HUDEP-2 (cell line): ENCODE measurements around the gene POLG.
A peak's percentile ranks its signal among the peaks of the same experiment; 100 is the strongest.

Source experiments
- DNase-seq, 76 experiments: peaks; one replicate each; lab custom pipeline; 2025; ENCODE audit not compliant: unreplicated experiment in 76 of 76; lab: John Stamatoyannopoulos, UW

The POLG gene

DNA sequence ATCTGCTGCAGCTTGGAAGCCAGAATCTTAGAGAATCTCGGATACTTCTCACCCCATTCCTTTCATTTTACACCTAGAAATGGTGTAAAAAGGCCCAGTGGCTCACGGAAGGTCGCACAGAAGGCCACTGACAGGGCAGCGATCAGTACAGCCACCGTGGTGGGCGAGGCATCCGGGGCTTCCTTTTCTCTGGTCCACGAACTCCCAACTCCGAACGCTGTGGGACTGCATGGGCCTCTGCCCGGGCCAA is 36.3 kb upstream of the POLG start:
- no peak for DNase-seq

DNA sequence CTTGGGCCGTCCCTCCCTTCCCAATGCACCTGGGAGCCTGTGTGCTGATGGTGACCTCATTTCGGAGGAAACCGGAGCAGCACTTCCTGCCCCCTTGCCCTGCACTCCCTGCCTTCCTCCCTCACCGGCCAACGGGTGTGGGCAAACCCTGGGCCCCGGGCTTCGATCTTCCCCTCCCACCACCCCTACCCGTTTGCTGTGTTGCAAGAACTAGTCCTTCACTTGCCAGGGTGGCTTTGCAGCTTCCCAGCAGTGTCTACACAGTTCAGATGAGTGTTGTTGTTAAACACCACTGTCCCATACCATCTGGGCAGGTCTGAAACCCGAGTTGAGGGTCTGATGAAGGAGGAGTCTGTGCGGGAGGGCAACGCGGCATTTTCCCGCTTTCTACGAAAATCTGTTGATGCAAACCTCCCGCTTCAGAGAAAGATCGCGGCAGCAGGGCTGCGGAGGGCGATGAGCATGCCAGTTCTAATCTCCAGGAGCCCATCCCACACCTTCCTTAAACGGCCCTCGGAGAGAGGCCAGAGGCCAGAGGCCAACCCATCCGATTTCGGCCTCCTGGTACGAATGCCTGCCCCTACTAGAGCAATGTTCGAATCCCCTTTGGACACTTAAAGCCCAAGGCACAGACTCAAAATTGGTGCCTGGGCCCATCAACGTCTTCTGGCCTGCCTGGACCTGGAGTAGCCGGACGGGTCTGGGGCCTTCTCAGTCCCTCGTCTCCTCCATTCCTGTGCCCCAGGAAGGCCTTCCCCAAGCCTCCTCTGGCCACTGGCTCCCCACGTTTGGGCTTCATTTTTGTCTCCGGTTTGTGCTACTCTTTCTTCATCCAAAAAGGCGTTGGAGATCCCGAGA is 35.7 kb upstream of the POLG start:
- DNase-seq = no peak

DNA sequence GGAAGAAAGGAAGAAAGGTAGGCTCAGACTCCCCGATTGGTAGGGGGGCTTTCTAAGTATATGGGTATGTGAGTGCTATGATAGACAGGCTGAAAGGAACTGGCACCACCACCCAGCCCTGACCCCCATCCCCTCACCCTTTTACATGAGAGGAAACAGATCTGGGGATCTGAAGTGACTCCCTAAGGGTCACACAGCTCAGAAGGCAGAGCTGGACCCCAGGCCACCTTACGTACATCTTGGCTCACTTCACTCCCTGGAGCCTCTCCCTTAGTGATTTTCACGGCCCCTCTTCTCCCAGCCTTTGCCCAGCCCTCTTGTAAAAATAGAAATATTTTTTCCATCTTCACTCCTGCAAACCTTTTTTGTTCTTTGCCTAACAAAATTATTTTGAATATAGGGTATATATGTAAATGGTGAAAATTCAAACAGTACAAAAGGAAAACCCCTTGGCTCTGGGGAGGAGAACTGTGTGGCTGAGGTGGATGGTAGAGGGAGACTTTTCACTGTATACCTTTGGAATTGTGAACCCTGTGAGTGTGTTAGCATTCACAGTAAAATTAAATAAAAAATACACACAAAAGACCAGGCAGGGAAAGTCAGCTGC is 34.8 kb upstream of the POLG start:
- no peak for DNase-seq

DNA sequence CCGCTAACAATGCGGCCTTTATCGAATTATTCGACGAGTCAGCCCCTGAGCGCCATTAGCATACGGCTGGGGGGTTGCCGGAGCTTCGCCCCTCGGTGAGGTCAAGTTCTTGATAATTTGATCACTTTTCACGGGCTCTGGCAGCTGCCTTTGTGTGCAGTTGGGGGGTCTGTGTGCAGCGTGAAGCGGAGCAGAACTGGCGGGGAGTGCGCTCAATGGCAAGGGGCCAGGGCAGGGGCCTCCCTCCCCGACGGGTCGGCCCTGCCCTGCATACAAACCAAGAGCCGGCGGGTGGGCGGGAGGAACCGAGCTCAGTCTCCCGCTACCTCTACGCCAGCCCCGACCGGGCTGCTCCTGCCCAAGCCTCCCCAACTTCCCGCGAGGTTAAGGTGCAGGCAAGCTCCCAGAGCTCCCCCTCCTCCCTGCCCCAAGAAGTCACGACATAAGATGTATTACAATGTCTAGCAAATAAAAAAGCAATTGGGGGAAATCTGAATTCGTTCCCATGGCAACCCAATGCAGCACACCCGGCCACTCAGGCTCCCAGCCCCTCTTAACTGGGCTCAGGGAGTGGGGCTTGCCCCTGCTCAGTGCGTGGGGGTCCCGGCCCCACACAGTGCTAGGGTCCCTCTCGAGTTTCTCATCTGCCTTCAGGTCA is 34.1 kb upstream of the POLG start:
- no peak for DNase-seq

DNA sequence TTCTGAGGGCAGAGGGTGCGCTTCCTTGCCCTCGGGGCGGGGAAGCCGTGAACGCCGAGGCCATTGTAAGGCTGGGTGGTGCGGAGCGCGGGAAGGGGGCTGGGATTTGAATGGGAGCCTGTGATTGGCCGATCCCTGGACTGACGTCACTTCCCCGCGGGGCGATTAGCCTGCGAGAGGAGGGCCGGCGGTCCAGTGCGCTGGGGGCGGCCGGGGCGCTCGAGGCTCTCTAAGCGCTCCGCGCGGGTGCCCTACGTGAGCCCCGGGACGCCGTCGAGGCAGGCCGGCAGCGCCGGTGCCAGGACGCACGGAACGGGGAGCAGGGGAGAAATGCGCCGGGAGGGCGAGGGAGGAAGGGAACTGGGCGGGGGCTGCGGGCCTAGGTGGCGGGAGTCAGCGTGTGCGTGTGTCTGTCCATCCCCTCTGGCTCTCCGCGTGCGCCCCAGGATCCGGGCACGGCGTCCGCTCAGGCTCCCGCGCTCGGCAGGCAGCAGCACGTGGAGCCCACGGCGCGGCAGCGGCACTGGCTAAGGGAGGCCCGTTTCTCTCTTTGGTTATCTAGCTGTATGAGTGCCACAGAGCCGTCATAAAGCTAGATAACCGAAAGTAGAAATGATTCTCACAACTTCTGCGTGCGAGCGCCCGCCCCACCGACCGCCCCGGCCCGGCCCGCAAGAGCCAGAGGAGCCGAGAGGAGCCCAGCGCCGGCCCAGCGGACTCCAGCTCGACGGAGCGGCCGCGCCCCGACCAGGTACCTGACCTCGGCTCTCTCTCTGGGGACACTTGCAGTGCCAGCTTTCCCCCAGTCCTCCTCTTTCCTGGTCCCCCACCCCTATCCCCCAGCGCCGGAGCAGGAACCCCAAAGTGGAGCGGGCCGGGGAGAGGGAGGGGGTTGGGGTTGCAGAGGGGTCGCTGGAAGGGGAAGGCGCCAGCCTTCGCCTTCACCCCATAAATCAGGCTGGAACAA is 33.1 kb upstream of the POLG start:
- peak in 57 of 76 experiments; percentile 6 to 87 (median 56) for DNase-seq

DNA sequence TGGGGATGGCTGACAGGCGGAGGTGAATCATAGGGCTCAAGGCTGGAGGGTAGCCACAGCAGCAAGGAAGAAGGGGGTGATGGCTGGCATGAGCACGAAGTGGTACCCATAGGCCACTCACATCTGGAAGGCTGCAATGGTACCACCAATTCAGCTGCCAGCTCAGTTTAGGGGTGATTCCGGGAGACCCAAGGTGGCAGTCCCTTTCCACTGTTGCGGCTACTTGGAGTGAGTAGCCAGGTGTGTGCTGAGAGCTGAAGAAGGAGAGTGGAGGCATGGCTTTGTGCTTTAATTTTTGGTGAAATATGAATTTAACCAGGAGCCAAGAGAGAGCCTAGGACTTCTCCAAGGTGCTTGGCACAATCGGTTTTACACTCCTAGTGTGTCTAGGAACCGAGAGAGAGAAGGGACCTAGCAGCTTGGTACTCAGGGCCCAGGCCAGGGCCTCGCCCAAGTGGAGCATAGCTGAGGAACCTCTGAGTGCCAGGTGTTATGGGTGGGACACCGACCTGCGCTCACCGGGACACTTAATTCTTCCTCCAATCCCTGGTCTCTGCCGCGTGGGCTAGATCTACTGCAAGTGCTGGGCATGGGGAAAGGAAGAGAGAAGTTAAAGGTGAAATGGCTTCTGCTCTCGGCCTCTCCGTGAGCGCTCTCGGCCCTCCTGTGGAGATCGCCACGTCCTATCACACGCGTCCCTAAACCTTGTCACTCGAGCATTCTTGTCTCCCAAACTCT is 32.2 kb upstream of the POLG start:
- DNase-seq = no peak

DNA sequence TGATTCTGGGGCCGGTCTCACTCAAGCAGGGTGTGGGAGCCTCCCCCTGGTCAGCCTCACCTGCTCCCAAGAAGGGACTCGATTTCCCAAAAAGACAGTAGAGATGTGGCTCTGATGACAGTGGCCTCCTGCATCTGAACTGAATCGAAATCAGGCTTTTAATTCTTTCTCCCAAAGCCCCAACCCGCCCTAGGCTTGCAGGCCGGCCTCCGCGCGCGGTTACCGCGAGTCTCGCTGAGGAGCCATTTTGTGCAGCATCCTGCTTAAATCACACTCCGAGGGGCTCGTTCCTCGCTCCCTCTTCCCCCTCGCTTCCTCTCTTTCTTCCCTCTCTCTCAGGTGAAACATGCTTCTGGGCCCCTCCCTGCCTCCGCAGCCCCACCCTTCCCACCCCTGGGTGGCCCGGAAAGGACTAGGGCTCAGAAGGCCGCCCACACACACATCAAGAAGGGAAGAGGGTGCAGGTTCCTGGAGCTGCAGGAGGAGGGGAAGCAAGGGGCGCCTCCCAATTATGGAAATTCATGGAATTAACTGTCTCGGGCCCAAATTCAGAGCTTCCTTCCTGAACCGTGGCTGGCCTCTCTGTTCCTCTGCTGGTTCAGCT is 30.9 kb upstream of the POLG start:
- no peak for DNase-seq

DNA sequence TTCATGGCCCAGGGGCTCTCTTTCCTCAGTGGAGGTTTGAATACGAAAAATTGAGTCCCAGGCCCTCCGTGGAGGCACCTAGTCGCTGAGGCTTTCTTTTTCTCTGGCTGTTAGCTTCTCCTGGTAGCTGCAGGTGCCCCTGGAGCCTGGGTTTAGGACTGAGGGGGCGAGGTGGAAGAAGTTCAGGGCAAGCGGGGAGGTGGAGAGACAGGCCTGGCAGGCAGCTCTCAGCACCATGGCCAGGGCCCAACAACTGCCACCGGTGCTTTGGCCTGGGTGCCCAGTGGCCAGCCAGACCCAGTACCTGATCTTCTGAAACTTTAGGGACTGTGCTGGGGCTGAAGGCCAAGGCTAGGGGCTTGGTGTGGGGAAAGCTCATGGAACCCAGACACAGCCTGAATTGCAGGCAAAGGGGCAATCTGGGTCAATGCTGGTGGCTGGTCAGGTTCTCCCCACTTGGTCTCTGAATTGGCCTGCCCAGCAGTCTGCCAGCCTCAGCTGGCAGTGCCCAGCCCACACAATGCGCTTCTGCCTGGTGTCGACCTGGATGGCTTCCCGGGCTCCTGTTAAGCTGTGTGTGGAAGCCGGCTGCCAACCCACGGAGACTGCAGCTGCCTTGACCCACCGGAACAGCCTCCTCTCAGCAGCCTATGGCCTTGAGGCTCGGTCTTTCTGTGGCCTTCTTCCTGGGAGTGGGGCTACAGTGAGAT is 30.3 kb upstream of the POLG start:
- no peak for DNase-seq

DNA sequence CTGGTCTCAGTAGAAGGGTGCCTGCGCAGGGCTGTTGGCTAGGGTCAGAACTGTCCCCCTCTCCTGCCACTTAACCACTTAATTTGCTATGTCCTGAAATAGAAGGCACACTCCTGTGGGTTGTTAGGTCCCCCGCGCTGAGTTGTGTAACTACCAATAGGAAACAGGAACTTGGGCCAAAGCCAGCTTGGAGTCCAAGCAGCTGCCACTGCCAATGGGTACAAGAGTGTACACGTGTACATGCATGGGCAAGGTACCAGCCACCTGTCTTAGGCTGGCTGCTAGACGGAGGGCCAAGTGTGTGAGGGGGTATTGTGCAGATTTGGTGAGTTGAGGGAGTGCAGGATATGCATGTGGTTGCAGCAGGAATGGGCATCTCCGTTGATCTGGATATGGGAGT is 29.7 kb upstream of the POLG start:
- DNase-seq = peak in 1 of 76 experiments; percentile 17

DNA sequence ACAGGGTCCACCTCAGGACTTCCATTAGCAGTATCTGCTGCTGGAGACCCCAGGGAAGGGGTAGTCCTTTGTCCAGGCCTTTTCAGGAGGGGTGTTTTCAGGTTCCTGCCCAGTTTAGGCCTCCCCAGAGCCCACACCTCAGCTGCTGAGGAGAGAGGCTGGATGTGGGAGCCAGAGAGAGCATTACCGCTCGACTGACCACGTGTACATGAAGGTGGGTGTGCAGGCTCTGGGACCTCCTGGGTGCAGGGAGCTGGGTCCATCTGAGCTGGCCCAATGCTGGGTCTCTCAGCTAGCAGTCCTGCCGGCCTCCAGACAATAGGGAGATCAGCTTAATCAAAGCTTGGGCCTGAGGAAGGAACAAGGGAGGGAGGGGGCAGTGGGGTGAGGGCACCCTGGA is 29.1 kb upstream of the POLG start:
- no peak for DNase-seq

DNA sequence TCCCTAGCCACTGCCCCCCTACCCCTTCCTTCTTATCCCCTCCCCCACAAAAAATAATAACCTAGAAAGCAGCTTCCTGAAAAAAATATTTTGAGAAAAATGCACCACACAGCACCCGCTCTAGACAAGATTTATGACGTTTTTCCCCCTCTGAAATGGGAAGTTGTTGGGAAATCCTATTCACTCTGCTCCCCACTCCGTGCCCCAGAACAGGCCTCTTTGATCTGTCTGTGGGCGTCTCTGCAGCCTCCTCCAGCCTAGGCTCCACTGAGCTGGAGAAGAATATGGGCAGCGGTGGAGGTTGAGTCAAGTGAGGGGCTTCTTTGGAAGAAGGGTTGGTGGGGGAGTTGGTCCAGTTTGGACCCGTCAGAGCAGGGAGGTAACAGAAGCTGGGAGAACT is 28.5 kb upstream of the POLG start:
- no peak for DNase-seq

DNA sequence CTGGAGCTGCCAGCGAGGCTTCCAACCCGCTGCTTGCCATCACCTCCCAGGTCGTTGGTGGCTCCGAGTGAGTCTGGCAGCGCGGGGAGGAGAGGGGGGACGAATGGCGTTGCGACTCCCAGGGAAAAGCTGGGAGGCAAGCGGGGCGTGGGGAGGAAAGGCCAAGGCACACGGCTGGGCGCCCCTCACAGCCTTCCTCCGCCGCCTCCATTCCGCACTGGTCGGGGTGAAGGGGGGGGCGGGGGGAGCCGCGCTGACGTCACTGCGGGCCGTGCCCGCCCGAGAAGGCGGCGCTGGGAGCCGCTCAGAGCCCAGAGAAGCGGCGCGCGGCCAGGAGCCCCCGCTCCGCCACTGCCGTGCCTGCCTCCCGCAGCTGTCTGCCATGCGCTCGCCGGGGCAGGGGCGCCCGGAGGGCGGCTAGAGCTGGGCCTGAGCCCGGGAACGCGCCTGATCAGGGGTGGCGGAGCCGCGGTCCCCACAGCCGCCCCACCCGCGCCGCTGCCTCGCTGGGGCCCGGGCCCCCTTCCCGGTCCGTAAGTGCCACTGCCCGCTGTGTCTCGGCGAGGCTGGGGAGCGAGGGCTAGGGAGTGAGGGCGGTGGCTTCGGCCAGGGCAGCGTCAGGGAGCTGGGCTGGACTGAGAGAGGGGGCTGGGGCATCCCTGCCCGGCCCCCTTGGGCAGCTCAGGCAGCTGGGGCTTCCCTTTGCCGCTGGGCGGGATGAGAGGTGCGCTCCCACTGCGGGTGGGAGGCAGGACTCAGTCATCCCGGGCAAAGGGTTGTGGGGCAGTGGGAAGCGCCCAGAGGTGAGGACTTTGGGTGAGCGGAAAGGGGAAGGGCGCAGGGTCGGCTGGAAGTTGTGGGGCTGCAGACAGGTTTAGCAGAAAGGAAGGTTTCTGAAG is 27.8 kb upstream of the POLG start:
- peak in 1 of 76 experiments; percentile 2 for DNase-seq

DNA sequence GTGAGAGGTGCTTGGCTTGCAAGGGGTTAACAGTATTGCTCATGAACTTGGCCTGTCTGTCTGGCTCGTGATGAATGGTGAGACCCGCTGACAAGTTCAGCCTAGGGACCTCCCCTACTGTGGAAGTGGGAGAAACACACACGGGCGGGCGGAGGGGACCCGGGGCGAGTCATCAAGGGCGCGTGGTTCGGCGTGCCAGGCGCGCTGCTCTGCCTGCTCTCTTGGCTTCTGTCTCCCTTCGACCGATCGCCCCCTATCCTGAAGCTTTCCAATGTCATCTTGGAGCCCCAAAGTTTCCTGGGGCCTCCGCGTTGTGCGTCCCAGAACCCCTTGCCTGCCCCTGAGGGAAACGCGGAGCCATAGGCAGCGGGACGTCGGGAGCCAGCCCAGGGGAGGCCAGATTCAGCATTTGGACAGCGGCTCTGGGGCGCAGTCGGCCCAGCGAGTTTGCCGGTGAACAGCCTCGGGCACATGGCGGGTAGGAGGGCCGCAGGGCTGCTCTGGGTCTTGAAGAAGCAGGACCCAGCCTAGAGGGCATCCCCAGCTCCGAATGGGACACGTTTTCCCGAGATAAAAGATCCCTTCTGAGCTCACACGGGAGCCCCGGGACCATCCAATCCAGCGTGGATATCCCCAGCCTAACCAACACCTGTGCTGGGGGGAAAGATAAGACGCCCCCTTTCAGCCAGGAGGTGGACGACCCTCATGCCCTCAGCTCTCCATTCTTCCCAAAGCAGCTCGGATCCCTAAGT is 27.0 kb upstream of the POLG start:
- peak in 49 of 76 experiments; percentile 3 to 73 (median 41) for DNase-seq

DNA sequence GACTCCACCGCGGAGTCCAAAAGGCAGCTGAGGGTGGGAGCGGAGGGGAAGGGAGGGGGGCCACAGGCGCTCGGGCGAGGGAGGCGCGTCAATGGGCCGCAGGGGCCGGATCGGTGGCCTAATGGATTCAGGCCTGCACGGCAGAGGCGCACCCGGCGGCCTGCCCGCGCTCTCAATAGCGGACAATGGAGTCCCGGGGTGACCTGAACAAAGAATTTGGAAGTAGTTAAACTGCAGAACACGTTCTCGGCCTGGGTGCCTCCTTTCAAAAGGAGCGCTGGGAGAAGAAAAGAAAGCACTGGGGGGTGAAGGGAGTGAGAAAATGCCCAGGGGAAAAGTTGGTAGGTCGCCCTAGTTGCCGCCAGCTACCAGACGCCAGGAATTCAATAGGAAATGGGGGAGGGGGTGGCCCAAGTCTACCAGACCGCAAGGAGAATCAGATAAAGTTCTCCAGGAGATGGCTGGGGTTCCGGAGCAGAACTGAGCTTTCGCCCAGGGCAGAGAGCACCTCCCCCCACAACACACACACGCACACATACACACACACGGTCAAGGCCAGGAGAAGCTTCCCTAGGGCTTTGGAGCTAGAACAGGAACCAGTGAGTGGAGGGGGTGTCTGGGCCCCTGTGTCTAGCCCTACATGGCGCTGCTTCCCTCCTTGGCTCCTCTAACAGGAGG is 25.8 kb upstream of the POLG start:
- no peak for DNase-seq

DNA sequence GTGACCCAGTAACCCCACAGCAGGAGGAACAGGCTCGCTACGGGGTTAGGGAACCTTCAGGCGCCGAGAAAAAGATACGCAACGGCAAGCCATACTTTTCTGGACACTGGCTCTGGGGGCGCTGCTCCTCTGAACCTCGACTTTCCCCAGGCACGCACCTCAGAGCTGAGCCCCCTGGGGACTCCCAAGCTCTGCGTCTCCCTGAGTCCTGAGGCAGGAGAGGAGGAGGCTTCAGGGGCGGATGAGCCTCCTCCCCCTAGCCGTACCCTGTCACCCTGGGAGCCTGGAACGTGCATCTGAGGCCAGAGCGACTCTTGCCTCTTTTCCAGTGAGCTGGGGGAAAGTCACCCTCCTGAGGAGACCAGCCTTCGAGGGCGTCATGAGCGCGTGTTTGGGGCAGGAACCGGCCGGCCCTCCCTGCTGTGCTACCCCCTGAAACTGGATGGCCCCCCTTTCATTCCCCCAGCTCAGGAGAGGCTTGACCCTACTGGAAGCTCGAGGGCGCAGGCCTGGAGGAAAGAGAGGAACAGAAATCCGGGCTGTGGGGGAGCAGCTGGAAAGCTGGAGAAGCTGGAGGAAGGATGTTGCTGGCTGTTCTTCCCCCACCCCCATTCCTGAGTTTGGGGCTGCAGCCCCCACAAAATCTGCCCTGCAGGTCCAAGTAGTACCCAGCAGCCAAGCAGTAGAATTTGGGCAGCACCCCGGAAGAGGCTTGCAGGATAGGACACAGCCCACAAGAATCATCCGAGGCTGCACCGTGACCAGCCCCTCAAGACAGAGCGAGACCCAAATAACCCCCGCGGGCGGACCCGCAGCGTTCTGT is 25.1 kb upstream of the POLG start:
- DNase-seq = no peak
